ENCODE measurements around the gene NFE2L2.

DNA sequence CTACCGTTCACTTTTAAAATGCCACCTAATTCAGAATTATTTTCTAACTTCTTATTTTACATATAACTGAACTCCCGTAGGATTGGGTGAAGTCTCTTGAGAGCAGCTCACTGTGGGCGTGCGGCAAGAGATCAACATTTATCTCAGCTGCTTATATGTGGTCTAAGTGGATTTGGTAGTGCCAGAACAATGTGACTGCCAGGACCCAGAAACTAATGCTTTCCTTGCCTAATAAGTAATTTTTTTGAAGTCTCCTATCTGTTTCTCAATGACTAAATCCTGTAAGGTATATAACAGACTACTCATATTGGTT is 11.2 kb upstream of the NFE2L2 start:
- TF ChIP-seq POLR2A (IDR thresholded peaks at IDR 0.05; ENCODE audit: low read length) (no peak), GATA1 (IDR thresholded peaks at IDR 0.05; ENCODE audit: low read depth, low read length) (no peak)

All from erythroblast (primary cell).